Progenitor cell of endocrine pancreas (in vitro differentiated cells): Measurements from ENCODE around the gene COL6A5. TPM values are rescaled to one million over a fixed set of nuclear protein-coding genes. Genes with fewer than 3 reads are reported as not detected.

ENCODE experiments used
- DNase-seq: peaks from one replicate; pipeline ENCODE4 v3.0.0; 2021; ENCODE audit warnings: low spot score; ENCODE audit not compliant: unreplicated experiment
- H3K27ac Mint-ChIP-seq: 2 replicates; pipeline ENCODE4 v1.8.0; 2021; ENCODE audit warnings: mild to moderate bottlenecking, moderate library complexity, mixed read lengths
- H3K27me3 Mint-ChIP-seq: 2 replicates; pipeline ENCODE4 v1.8.0; 2021; ENCODE audit warnings: mixed read lengths
- H3K36me3 Mint-ChIP-seq: 2 replicates; pipeline ENCODE4 v1.8.0; 2022; ENCODE audit warnings: mixed read lengths; ENCODE audit not compliant: insufficient read depth
- H3K4me1 Mint-ChIP-seq: 2 replicates; pipeline ENCODE4 v1.8.0; 2021; ENCODE audit warnings: low read depth, mixed read lengths
- H3K4me3 Mint-ChIP-seq: 2 replicates; pipeline ENCODE4 v1.8.0; 2021; ENCODE audit warnings: low read depth, mild to moderate bottlenecking, moderate library complexity, mixed read lengths
- H3K9me3 Mint-ChIP-seq: 2 replicates; pipeline ENCODE4 v1.8.0; 2021; ENCODE audit warnings: low read depth, mixed read lengths
- CTCF ChIP-seq: fragments of 200-600 bp; sonication (generic); IDR thresholded peaks from one replicate; pipeline ENCODE4 v1.5.0; 2021; ENCODE audit warnings: antibody characterized with exemption, mild to moderate bottlenecking; ENCODE audit not compliant: unreplicated experiment
- total RNA-seq: library from RNA; stranded (reverse); gene quantifications from 2 replicates; pipeline ENCODE4 v1.2.1, GENCODE V29; 2021

COL6A5 gene
- total RNA-seq, 1 donor from 2014 or later, result not detected

GRCh38 chr3:130490241-130490640, 144.8 kb downstream of the COL6A5 start:
- no peaks in the 10 kb centered on the region for H3K9me3 Mint-ChIP-seq
- H3K4me3 Mint-ChIP-seq, result no peak overlapping the region
- H3K4me1 Mint-ChIP-seq, result peaks cover 8% of the 10 kb centered on the region
- H3K27ac Mint-ChIP-seq, result no peak overlapping the region
- no peak for TF ChIP-seq CTCF
- DNase-seq, result no peak
- H3K27me3 Mint-ChIP-seq, result peaks cover 4% of the 10 kb centered on the region
- no peaks in the 10 kb centered on the region for H3K36me3 Mint-ChIP-seq

DNA sequence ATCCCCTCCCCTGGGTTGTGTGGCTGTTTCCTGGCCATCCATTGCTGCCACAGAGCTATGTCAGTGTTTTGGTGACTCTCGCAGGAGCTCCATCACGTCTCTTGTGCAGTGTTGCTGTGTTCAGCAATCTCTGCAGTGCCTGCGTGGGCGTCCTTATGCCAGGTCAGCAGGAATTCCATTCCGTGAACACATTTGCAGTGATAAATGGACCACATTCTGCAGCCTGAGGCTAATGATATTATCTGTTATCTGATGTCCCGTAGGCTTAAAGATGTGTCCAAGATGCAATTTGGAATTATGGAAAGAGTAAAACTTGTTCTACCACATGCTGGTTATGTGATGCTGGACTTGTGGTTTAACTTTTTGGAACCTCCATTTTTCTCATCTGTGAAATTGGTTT, 146.0 kb downstream of the COL6A5 start:
- TF ChIP-seq CTCF, result no peak
- Mint-ChIP-seq H3K4me1 (peaks cover 8% of the 10 kb centered on the region), H3K9me3 (no peaks in the 10 kb centered on the region), H3K4me3 (no peak overlapping the region), H3K27ac (no peak overlapping the region), H3K36me3 (no peaks in the 10 kb centered on the region), H3K27me3 (peaks cover 4% of the 10 kb centered on the region)
- no peak for DNase-seq

DNA sequence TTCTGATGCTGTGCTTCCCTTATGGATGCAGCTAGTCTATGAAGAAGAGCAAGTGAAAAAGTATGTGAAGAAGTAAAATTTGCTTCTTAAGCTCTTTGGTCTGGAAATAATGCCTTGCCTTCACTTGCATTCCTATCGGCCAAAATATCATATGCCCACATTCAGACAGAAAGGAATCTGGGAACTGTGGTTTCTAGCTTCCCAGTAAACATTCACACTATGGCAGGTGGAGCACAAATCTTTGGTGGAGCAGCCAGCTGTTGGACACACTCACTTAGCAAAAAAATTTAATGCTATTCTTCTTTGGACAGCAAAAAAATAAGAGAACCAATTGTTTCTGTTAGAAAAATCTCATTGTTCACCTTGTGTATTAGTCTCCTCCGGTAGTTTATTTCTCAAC, 159.2 kb downstream of the COL6A5 start:
- H3K27me3 Mint-ChIP-seq, result peaks cover 20% of the 10 kb centered on the region
- no peaks in the 10 kb centered on the region for H3K4me1 Mint-ChIP-seq
- no peak for DNase-seq
- H3K4me3 Mint-ChIP-seq, result no peak overlapping the region
- no peaks in the 10 kb centered on the region for H3K9me3 Mint-ChIP-seq
- no peaks in the 10 kb centered on the region for H3K36me3 Mint-ChIP-seq
- no peak overlapping the region for H3K27ac Mint-ChIP-seq
- TF ChIP-seq CTCF, result no peak

GRCh38 chr3:130506031-130506430, 160.6 kb downstream of the COL6A5 start:
- Mint-ChIP-seq H3K4me3 (no peak overlapping the region), H3K4me1 (no peaks in the 10 kb centered on the region), H3K27me3 (peaks cover 26% of the 10 kb centered on the region), H3K9me3 (no peaks in the 10 kb centered on the region), H3K36me3 (no peaks in the 10 kb centered on the region), H3K27ac (no peak overlapping the region)
- TF ChIP-seq CTCF, result no peak
- no peak for DNase-seq

DNA sequence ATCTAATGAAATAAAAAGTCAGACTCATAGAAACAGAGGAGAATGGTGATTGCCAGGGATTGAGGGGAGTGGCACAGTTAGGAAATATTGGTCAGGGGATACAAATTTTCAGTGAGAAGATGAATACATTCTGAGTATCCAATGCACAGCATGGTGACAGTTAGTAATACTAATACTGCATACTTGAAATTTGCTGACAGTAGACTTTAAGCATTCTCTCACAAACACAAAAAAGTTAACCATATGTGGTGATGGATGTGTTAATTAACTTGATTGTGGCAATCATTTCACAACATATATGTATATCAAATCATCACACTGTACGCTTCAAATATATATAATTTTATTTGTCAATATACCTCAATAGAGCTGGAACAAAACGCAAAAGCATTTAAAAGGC, 162.3 kb downstream of the COL6A5 start:
- H3K27me3 Mint-ChIP-seq, result peaks cover 33% of the 10 kb centered on the region
- H3K4me3 Mint-ChIP-seq, result no peak overlapping the region
- no peak overlapping the region for H3K27ac Mint-ChIP-seq
- TF ChIP-seq CTCF, result no peak
- H3K9me3 Mint-ChIP-seq, result no peaks in the 10 kb centered on the region
- no peaks in the 10 kb centered on the region for H3K4me1 Mint-ChIP-seq
- DNase-seq, result no peak
- H3K36me3 Mint-ChIP-seq, result no peaks in the 10 kb centered on the region

GRCh38 chr3:130509008-130509407, 163.5 kb downstream of the COL6A5 start:
- Mint-ChIP-seq H3K36me3 (no peaks in the 10 kb centered on the region), H3K4me3 (no peak overlapping the region), H3K4me1 (no peaks in the 10 kb centered on the region), H3K27ac (no peak overlapping the region), H3K27me3 (peaks cover 37% of the 10 kb centered on the region), H3K9me3 (peaks cover 1% of the 10 kb centered on the region)
- no peak for DNase-seq
- no peak for TF ChIP-seq CTCF
